LNCaP clone FGC (cell line): Measurements from ENCODE around the gene MYADM.

Experiments used
- DNase-seq: peaks from one replicate; pipeline ENCODE4 v3.0.0-alpha.2; 2011; ENCODE audit warnings: low read depth
- H3K4me3 ChIP-seq: 2 replicates; pipeline ENCODE4 v1.5.1; 2011; ENCODE audit warnings: mild to moderate bottlenecking, low read depth, low read length, control low read depth
- TF ChIP-seq, protein P1 (sequence below): IDR thresholded peaks from 2 replicates; pipeline ENCODE4 v1.5.1; 2012; ENCODE audit warnings: mild to moderate bottlenecking; ENCODE audit not compliant: control insufficient read depth, insufficient read depth; ENCODE audit errors: extremely low read depth

Gene MYADM

DNA sequence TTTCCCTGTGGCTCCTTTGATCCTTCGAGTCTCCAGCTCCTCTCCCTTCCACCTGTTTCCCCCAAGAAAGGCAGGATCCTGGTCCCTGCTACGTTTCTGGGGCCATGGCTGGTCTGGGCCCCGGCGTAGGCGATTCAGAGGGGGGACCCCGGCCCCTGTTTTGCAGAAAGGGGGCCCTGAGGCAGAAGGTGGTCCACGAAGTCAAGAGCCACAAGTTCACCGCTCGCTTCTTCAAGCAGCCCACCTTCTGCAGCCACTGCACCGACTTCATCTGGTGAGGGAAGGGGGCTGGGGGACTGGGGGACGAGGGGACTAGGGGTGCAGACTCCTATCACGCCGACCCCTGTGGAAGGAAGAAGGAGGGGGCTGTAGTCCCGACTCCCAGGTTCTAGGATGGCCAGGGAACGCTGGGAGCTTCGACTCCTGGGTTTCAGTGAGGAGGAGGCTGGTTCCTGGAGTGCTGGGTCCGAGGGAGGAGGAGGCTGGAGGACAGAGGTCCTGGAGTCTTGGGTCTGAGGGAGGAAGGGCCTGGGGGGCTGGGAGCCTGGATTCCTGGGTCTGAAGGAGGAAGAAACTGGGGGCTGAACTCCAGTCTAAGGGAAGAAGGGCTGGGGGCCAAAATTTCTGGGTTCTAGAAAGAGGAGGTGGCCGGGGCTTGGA is 14.8 kb downstream of the MYADM start:
- TF ChIP-seq, protein P1, sequence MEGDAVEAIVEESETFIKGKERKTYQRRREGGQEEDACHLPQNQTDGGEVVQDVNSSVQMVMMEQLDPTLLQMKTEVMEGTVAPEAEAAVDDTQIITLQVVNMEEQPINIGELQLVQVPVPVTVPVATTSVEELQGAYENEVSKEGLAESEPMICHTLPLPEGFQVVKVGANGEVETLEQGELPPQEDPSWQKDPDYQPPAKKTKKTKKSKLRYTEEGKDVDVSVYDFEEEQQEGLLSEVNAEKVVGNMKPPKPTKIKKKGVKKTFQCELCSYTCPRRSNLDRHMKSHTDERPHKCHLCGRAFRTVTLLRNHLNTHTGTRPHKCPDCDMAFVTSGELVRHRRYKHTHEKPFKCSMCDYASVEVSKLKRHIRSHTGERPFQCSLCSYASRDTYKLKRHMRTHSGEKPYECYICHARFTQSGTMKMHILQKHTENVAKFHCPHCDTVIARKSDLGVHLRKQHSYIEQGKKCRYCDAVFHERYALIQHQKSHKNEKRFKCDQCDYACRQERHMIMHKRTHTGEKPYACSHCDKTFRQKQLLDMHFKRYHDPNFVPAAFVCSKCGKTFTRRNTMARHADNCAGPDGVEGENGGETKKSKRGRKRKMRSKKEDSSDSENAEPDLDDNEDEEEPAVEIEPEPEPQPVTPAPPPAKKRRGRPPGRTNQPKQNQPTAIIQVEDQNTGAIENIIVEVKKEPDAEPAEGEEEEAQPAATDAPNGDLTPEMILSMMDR: no peak
- no peak overlapping the region for H3K4me3 ChIP-seq
- no peak for DNase-seq

DNA sequence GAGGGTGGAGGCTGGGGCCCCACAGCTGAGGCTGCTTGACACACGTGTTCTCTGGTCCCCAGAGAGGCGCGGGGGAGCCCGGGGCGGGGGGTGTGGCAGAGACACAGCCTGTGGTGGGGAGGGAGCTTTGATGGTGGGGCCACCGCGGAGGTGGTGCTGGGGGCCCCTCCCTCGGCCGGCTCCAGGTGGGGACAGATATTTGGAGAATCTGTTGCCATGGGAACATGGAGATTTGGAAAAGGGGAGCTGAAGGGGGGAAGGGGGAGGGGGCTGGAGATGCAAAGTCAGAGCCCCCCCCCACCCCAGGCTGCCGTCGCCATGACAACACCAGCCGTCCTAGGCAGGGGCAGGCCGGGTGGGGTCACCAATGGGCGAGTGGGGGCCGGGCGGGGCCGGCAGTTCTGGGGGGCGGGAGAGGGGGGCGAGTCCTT is 15.6 kb downstream of the MYADM start:
- H3K4me3 ChIP-seq: no peak overlapping the region
- DNase-seq: no peak
- TF ChIP-seq, protein P1: no peak

DNA sequence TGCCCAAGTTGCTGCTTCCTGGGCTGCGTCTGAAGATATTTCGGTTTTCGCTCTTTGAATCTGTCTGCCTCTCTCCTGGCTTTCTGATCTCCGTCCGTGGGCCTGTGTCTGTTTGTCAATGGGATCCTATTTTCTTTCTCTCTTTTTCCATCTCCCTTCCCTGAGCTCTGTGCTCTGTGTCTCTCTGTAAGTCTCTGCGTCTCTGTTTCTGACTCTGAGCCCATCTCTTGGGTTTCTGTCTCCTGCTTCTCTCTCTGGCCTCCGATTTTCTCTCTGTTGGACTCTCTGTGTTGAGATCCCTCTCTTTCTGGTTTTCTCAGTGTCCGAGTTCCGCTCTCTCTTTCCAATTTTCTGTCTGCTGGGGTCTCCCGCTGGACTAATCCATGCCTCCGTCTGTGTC is 16.1 kb downstream of the MYADM start:
- DNase-seq: no peak
- no peak overlapping the region for H3K4me3 ChIP-seq
- TF ChIP-seq, protein P1: no peak

DNA sequence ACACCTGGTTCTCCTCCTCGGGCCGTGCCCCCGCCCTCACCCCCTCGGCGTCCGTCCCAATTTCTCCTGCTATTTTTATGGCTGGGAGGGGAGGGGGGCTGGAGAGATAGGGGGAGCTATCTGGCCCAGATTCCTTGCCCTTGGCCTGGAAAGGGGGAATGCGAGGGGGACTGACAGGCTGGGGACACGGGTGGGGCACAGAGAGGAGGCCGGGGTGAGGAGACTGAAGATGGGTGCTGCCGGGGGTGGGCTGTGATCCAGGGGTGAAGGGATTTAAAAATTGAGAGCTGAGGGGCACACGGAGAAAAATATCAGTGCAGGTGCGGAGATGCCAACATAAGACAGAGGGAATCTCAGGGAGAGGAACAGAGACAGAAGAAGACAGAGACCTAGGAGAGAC is 16.6 kb downstream of the MYADM start:
- no peak for DNase-seq
- TF ChIP-seq, protein P1: no peak
- H3K4me3 ChIP-seq: no peak overlapping the region

DNA sequence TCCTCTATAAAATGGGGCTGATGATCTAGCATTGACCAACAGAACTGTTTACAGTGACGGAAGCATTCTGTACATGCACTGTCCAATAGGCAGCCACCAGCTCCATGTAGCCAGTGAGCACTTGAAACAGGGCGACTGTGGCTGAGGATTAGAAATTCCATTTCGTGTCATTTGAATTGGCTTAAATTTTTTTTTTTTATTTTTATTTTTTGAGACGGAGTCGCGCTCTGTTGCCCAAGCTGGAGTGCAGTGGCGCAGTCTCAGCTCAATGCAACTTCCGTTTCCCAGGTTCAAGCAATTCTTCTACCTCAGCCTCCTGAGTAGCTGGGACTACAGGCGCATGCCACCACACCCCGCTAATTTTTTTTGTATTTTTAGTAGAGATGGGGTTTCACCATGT is 17.4 kb downstream of the MYADM start:
- no peak for DNase-seq
- TF ChIP-seq, protein P1: no peak
- H3K4me3 ChIP-seq: no peak overlapping the region

DNA sequence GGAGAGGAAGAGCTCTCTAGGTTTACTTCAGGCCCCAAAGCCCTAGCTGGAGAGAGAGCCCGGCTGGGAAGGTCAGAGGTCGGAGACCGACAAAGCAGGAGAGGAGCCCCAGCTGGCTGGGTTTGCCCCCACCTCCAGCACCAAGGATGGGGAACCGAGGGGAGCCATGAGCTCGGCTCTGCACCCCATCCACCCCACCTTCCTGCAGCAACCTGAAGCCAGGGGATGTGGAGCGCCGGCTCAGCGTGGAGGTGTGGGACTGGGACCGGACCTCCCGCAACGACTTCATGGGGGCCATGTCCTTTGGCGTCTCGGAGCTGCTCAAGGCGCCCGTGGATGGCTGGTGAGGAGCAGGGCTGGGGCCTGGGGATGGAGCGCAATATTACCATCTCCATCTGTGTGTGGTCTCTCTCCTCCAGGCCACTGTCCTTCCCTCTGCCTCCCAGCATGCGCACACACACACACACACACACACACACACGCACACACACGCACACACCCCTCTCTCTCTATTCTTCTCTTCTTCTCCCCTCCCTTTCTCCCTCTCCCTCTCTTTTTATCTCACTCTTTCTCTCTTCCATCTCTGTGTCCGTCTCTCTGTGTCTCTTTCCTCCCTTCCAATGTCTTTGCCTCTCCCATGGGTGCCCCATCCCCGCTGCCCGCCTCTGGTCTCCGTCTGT is 24.8 kb downstream of the MYADM start:
- no peak overlapping the region for H3K4me3 ChIP-seq
- TF ChIP-seq, protein P1: no peak
- DNase-seq: no peak

DNA sequence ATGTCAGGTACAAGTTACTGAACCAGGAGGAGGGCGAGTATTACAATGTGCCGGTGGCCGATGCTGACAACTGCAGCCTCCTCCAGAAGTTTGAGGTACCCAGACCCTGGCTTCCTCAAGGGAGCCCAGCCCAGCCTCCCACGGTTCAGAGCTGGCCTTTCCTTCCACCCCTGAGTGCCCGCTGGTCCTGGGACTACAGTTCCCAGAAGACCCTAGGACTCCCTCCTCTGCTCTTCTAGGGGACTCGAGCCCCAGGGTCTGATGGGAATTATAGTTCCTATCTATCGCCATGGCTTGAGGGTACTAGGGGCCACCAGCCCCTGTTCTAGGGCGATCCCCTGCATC is 25.3 kb downstream of the MYADM start:
- H3K4me3 ChIP-seq: no peak overlapping the region
- TF ChIP-seq, protein P1: no peak

More for the DNA sequence above, 25.3 kb downstream of the MYADM start:
- no peak for DNase-seq
